ENCODE results near the gene CCDC158.
"Not testable (repeated sequence)": the region's sequence is repeated elsewhere in the genome, so short reads cannot be mapped to it uniquely, and the experiment has no call there.

Gene CCDC158

DNA sequence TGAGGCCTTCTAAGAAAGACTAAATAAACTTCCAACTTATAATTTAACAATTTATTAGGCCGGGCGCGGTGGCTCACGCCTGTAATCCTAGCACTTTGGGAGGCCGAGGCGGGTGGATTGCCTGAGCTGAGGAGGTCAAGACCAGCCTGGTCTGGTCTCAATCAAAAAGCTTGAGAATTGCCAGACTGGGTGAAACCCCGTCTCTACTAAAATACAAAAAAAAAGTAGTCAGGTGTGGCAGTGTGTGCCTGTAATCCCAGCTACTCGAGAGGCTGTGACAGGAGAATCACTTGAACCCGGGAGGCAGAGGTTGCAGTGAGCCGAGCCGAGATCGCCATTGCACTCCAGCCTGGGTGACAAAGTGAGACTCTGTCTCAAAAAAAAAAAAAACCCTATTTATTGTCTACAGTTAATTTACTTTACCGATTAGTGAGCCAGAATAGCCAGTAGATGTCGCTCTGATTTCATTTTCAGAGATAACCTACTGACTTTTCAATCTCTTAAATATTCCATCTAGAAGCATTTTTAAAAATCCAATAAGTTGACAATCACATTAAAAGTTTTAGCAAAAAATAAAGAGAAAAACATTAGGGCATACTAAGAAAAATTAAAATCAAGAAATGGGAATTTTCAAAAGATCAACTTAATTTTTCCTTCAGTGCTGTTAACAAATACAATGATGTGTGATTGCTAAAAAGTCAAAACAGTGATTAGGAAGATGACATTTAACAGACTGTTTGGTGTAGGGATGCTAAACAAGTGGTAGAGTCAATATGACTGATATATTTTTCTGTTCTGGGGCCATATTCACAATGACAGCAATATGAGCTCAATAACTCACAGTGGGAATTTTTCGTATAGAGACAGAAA is 9.8 kb upstream of the CCDC158 start:
- H3K4me3 ChIP-seq (ENCODE audit: low read depth, low read length): no peak overlapping the region
- TF ChIP-seq, protein P1, sequence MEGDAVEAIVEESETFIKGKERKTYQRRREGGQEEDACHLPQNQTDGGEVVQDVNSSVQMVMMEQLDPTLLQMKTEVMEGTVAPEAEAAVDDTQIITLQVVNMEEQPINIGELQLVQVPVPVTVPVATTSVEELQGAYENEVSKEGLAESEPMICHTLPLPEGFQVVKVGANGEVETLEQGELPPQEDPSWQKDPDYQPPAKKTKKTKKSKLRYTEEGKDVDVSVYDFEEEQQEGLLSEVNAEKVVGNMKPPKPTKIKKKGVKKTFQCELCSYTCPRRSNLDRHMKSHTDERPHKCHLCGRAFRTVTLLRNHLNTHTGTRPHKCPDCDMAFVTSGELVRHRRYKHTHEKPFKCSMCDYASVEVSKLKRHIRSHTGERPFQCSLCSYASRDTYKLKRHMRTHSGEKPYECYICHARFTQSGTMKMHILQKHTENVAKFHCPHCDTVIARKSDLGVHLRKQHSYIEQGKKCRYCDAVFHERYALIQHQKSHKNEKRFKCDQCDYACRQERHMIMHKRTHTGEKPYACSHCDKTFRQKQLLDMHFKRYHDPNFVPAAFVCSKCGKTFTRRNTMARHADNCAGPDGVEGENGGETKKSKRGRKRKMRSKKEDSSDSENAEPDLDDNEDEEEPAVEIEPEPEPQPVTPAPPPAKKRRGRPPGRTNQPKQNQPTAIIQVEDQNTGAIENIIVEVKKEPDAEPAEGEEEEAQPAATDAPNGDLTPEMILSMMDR (conservative IDR thresholded peaks at IDR 0.05; ENCODE audit: low read depth, low read length): peak; percentile 65
- peak; percentile 73 for DNase-seq (ENCODE audit: low read depth)

DNA sequence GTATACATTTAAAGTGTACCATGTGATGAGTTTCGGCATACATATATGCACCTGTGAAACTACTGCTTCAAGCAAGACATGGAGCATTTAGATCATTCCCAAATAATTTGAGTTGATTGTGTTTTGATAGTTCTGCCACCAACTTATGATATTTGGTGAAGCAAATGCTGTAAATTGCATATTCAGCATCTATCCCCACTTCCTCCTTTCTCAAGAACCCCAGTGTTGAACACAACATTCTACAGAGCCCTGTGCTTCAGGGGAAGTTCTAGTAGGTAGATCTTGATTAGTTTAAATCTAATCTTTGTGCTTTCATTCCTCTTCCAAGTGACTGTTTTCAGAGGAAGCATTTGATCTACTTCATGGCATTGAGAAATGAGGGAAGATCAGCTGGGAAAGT is 8.7 kb upstream of the CCDC158 start:
- no peak for DNase-seq (ENCODE audit: low read depth)
- TF ChIP-seq, protein P1 (conservative IDR thresholded peaks at IDR 0.05; ENCODE audit: low read depth, low read length): no peak
- H3K4me3 ChIP-seq (ENCODE audit: low read depth, low read length): no peak overlapping the region

DNA sequence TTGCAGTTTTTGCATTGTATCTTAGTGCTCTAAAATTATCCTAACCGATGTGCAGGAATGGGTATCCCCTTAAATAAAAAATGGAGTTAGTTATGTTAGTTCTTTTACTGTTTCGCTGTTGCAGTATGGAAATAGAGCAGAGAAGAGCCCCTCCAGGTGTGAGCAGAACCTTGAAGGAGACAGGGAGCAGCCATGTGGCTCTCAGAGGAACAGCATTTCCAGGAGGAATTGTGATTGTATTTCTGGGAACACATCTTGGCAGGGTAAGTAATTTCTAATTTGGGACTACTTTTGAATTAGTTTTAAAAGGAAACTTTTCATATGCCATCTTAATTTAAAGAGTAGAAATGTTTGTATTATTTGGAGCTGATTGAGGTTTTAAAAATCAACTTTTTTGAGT is 5.3 kb upstream of the CCDC158 start:
- TF ChIP-seq, protein P1 (conservative IDR thresholded peaks at IDR 0.05; ENCODE audit: low read depth, low read length): peak; percentile 21
- DNase-seq (ENCODE audit: low read depth): no peak
- no peak overlapping the region for H3K4me3 ChIP-seq (ENCODE audit: low read depth, low read length)

DNA sequence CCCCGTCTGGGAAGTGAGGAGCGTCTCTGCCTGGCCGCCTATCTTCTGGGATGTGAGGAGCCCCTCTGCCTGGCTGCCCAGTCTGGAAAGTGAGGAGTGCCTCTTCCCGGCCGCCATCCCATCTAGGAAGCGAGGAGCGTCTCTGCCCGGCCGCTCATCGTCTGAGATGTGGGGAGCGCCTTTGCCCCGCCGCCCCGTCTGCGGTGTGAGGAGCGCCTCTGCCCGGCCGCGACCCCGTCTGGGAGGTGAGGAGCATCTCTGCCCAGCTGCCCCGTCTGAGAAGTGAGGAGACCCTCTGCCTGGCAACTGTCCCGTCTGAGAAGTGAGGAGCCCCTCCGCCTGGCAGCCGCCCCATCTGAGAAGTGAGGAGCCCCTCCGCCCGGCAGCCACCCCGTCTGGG is 2.2 kb upstream of the CCDC158 start:
- H3K4me3 ChIP-seq (ENCODE audit: low read depth, low read length); DNase-seq (ENCODE audit: low read depth): not testable (repeated sequence)

DNA sequence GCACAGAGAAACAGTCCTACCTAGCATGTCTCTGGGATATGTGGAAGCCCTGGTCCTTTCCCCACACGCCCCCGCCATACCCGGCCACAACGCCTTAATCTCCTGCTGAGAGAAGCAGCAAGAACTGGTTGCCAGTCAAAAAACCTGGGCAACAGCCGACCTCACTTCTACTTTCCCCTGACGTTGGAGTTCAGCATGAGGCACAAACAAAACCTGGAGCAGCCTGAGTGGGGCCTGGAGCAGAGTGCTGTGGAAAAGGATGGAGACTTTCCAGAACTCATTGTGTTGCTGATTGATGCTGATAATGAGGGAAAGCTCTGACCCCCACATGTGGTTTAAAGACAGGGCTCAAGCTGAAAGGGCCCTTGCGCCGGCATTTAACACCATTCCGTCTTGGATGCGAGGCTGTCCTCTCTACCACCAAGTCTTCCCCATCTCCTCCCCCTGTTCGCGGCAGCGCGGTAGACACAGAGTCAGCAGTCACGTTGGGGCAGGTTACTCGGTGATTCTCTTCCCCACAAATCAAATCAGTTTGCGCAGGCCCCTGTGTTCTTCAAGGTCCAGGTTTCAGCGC is 666 bp downstream of the CCDC158 start:
- TF ChIP-seq, protein P1 (conservative IDR thresholded peaks at IDR 0.05; ENCODE audit: low read depth, low read length): no peak
- DNase-seq (ENCODE audit: low read depth): no peak
- H3K4me3 ChIP-seq (ENCODE audit: low read depth, low read length): peak overlapping the region; percentile 50

DNA sequence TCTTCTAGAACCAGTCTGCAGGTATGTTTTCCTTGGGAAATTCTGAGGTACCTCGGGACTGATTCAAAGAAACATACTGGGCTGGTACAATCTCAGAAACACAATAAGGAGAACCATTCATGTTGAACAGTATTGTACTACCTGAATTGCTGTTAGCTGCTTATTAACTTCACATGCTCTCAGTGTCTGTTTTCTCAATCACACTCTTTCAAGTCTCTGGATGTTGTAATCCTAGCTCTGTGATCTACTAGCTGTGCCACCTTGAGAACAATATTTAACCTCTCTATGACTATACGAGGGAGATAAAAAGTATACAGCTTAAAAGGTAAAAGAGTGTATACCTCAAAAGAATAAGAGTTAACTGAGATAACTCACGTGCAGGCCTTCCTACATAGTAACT is 10.3 kb downstream of the CCDC158 start:
- TF ChIP-seq, protein P1 (conservative IDR thresholded peaks at IDR 0.05; ENCODE audit: low read depth, low read length): no peak
- H3K4me3 ChIP-seq (ENCODE audit: low read depth, low read length): no peak overlapping the region
- DNase-seq (ENCODE audit: low read depth): no peak

DNA sequence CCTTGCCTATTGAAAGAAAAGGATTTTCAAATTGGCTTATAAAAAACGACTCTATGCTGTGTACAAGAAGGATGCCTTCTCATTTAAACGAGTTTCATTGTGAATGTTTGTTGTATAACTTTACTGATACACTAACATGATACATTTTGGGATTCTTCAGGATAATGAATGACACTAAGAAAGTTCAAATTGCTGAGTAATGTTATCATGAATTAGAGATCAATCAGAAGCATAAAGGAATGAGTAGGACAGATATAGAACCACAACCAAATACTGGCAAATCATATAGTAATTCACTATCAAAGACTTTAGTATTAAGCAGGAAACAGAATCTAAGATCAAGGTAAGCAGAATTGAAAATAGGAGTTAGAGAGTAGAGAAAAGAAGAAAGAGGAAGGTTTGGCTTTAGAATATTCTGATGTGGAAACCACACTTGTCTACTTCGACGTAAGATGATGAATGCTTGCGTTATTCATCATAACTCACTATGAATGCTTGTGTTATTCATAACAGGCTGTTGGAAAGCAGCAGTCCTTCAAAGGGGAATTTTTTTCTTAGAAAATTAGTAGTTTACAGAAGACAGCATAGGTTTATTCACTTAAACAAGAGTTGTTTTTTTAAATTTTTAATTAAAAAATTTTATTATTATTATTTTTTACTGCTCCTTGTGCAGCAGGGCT is 13.4 kb downstream of the CCDC158 start:
- TF ChIP-seq, protein P1 (conservative IDR thresholded peaks at IDR 0.05; ENCODE audit: low read depth, low read length): no peak
- DNase-seq (ENCODE audit: low read depth): no peak
- H3K4me3 ChIP-seq (ENCODE audit: low read depth, low read length): no peak overlapping the region

All from choroid plexus epithelial cell (primary cell).